ENCODE measurements around the gene KCNQ1.

The KCNQ1 gene

DNA sequence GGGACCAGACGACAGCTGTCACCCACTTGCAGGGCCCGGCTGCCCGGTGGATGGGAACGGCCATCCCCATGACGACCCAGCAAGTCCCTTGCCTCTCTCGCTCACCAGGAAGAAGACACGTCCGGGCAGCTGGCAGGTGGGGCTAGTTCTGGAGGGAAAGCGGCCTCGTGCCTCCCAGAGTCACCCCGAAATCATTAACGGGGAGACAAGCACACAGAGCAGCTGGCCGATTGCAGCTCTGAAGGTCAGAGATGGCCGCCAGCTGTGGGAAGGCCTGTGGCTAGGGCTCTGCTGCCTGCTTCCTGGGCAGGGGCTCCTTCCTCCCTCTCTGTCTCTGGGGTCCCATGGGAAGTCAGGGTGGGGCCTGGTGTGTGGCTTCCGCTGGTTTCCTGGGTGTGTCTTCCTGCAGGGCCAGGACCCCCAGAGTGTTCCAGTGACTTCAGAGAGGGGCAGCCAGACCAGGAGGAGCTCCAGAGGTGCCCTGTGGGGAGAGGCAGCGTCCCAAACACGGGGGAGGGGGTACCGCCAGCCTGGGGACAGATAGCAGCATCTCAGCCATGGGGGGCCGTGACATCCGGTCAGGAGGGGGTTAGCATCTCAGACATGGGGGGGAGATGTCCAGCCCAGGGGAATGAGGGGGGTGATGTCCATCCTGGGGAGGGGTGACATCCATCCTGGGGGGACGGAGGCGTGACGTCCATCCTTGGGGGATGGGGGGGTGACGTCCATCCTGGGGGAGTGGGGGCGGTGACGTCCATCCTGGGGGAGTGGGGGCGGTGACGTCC lies 114.9 kb downstream of the KCNQ1 start:
- no peak for DNase-seq

DNA sequence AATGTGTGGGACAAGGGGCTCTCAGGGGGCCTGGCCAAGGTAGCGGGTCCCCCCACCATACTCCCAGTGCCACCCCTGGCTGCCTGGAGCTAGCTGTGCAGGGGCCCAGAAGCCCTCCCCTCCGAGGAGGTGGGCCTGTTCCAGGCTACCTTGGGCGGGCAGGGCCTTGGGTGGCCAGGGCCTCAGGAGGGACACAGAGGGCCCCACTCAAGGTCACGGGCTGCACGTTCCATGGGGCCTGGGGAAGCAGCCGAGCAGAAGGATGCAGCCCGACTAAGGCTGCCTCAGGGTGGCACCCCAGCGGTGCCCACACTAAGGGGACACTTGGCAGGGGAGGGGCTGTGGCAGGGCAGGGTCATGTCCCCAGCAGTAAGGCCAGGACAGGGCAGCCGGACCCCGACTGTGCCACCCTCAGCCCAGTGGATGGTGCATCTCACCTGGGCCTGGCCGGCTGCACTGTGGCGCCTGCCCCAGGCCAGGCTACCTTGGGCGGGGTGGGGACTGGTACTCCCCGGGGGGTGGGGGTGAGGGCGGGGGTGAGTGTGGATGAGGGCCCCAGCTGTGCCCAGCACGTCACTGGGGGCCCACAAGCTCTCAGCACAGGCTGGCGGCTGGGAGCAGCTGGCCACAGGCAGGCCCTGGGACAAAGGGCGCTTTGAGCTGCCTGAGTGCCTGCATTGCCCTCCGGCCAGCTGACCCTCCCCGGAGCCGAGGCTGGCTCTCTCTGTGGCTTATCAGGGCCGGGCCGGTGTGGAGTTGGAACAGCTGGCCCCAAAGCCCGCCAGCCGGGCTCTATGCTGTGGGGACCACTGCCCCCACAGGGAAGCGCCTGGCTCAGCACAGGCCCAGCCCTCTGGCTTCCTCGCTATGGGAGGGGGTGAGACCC lies 117.1 kb downstream of the KCNQ1 start:
- DNase-seq: peak; percentile 87

GRCh38 chr11:2562890-2563212 lies 118.0 kb downstream of the KCNQ1 start:
- DNase-seq: no peak

- no peak for DNase-seq
These were observed 118.6 kb downstream of the KCNQ1 start for GRCh38 chr11:2563213-2564007.

DNA sequence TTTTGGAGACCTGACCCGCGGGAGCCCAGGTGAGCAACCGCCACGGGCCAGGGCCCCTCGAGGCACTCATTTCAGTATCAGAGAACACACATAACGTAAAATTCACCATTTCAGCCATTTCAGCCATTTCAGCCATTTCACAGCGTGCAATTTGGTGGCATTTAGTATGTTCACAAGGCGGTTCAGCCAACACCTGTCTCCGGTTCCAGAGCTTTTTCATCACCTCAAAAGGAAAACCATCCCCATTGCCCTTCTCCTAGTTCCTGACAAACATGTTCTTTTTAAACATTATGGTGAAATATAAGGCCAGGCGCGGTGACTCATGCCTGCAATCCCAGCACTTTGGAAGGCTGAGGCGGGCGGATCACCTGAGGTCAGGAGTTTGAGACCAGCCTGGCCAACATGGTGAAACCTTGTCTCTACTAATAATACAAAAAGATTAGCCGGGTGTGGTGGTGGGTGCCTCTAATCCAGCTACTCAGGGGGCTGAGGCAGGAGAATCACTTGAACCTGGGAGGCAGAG lies 119.3 kb downstream of the KCNQ1 start:
- DNase-seq: no peak

GRCh38 chr11:2564588-2565425 lies 120.0 kb downstream of the KCNQ1 start:
- no peak for DNase-seq

GRCh38 chr11:2565447-2566222 lies 120.8 kb downstream of the KCNQ1 start:
- DNase-seq: no peak

DNA sequence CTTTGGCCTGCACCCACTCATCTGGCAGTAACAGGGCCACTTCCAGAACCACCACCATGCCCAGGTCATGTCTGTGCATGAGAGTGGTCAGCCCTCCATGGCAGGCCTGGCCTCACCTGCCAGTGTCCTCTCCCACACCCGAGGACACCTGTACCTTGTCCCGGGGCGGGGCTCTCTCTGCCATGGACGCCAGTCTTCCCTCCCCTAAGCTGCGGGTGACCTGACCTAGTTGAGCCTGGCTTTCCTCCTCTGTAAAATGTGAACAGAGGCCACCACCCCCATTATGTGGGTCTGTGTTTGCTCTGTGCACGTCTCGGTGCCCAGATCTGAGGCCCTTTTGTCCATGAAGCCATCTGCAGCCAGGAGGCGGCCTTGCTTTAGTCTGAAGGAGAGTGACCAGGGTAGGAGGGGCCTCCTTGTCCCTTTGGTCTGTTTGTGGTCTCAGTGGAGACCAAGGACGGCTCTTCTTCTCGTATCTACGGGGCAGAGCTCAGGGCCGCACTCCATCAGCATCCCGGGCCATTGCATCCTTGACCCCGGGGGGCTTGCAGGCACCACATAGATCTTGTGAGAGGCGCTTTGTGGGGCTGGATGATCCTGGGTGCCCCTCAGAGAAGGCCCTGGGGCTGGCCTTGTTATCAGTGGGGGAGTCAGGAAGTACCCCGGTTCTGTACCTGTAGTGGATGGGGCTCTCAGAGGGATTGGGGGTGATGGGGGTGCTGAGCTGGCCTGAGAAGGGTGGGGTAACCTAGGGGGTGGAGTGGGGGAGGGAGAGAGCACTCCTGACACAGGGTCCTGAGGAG lies 121.6 kb downstream of the KCNQ1 start:
- DNase-seq: no peak

- no peak for DNase-seq
These were observed 122.3 kb downstream of the KCNQ1 start for GRCh38 chr11:2567026-2567671.

GRCh38 chr11:2569321-2569721 lies 124.5 kb downstream of the KCNQ1 start:
- DNase-seq: no peak

DNA sequence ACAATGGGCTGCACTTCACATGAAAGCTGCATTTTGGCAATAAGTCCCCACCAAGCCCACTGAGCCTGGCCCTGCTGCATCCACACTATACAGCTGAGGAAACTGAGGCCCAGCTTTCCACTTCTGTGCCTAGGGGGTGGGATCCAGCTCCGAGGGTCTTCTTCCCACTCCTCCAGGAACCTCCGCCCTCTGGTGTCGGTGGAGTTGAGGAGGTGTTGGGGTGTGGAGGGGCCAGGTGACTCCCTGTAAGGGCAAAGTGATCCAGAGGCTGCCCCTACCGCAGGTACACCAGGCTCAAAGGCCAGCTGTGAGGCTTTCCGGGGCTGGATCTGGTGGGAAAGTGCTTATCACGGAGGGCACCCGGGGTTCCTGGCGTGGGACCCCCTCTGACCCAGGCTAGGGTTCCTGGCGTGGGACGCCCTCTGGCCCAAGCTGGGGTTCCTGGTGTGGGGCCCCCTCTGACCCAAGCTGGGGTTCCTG lies 125.0 kb downstream of the KCNQ1 start:
- no peak for DNase-seq

- no peak for DNase-seq
These were observed 125.5 kb downstream of the KCNQ1 start for GRCh38 chr11:2570211-2570811.

DNA sequence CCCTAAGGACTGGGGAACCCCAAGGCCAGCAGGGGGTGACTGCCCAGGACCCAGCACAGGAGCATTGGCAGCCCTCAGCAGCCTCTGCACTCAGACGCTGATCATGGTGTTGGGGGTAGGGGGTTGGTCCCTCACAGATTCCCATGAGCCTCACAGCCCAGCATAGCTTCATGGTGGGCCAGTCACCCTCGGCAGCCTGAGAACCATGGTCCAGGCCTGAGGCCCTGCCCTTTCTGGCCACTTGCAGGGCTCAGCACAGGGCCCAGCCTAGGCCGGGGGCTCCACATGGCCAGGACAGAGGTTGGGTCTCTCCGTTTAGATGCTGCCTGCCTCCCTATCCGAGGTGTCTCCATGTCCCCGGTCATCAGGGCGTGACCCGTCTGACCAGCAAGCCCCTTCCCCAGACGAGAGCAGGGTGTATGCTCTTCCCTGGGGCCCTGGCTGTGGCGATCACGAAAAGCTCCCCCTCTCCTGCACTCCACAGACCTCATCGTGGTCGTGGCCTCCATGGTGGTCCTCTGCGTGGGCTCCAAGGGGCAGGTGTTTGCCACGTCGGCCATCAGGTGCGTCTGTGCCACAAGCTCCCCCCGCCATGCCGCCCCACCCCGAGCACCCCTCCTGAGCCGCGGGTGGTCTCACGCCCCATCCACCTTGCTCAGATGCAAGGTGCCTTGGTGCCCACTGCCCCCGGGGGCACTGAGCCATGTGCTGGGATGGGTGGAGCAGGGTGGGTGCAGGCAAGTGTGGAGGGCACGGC lies 126.2 kb downstream of the KCNQ1 start:
- DNase-seq: no peak

DNA sequence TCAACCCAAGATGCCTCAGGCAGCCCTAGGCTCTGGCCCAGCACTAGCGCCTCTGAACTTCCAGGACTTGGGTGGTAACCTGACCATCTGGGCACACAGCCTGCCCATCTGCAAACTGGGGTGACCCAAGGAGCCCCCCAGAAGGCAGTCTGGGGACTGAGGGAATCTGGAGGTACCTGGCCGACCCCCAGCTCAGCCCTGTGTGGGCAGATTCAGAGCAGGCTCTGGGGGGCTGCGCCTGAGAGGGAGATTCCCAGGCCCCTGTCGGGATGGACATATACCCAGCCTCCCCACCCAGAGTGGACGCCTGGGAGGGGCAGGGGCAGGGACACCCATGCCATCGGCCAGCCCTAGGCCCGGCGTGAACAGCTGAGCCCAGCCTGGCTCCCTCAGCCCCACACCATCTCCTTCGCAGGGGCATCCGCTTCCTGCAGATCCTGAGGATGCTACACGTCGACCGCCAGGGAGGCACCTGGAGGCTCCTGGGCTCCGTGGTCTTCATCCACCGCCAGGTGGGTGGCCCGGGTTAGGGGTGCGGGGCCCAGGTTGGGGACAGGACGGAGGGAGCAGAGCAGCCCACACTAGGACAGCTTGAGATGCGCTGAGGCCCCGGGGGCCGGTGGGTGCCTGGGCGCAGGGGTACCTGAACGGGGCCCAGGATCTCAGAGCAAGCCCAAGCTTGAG lies 126.9 kb downstream of the KCNQ1 start:
- DNase-seq: no peak

GRCh38 chr11:2572491-2573239 lies 127.9 kb downstream of the KCNQ1 start:
- no peak for DNase-seq

DNA sequence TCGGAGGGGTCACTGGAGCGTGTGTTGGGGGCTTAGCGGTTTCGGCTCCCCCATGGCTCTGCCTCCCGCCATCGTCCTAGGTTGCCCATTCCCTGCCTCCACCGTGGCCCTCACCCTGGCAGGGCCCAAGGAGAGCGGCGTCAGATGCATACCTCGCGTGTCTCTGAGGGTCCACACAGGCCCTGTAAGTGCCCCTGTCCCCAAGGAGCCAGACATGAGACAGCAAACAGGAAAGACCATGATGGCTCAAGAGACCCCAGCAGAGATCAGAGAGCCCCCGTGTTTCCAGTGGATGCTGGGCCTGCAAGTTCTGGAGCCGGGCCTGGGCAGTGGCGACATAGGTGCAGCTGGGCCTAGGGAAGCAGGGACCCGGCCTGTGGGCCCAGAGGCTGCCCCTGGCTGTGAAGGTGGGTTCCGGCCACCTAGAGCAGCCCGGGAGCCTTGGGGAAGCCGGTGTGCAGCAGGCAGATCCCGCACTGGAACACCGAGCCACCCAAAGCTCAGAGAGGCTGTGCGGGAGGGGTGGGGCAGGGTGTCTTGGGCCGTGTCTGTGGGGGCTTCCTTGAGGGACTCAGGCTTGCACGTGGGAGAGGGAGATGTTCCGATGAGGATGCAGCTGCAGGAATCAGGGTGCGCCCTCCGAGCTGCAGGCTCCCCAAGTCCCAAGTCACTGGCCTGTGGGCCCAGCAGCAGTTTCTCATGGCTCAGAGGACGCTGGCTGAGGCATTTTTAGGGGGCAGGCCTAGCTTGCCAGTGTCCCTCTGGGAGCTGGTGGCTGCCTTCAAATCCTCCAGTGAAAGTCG lies 128.6 kb downstream of the KCNQ1 start:
- DNase-seq: no peak
